ENCODE results near the gene MED25.

Gene MED25

DNA sequence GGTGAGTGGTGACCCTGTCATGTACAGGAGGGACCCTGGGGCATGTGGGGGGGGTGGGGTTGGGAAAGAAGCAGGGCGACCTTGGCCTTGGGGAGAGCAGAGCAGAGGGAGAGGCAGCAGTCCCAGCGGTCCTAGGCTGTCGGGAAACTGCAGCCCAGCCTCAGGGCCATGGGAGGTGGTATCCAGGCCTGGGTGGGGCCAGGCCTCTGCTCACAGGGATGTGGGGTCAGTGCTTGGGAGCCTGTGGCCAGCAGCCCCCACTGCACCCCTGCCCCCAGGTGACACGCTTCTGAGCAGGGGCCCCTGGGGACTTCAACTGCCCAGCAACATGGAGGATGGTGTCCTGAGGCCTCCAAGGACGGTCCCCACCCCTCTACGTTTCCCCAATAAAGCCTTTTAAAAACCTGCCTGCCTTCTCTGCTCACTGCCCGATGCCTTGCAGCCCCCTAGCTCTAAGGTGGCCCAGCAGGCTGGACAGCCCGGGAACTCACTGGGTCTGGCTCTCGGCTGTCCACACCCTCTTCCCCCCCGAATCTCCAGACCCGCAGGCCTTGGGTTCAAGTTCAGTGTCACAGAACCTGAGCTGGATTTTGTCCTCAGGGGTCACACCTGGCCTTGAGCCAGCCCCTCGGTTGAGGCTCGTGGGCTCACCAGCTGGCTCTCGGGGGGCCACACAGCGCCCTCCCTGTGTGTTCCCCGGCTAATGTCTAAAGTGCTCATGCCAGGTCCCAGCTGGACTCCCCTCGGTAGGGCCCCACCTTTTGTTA, 42.4 kb downstream of the MED25 start:
- no peak for DNase-seq

DNA sequence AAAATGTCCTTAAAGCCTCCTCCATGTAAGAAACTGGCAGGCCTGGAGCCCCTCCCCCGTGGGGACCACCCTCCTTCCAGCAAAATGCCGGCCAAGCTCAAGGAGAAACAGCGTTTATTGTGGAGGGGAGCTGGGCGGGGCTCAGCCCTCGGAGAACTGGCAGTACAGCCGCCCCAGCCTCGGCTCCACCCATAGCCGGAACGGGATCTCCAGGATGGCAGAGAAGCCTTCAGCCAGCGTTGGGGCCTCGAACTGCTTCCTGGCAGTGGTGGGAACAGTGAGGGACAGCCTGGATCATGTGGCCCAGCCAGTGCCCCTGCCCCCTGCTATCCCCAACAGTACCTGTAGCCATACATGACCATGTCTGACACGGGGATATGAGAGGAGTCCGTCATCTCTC, 43.0 kb downstream of the MED25 start:
- no peak for DNase-seq

DNA sequence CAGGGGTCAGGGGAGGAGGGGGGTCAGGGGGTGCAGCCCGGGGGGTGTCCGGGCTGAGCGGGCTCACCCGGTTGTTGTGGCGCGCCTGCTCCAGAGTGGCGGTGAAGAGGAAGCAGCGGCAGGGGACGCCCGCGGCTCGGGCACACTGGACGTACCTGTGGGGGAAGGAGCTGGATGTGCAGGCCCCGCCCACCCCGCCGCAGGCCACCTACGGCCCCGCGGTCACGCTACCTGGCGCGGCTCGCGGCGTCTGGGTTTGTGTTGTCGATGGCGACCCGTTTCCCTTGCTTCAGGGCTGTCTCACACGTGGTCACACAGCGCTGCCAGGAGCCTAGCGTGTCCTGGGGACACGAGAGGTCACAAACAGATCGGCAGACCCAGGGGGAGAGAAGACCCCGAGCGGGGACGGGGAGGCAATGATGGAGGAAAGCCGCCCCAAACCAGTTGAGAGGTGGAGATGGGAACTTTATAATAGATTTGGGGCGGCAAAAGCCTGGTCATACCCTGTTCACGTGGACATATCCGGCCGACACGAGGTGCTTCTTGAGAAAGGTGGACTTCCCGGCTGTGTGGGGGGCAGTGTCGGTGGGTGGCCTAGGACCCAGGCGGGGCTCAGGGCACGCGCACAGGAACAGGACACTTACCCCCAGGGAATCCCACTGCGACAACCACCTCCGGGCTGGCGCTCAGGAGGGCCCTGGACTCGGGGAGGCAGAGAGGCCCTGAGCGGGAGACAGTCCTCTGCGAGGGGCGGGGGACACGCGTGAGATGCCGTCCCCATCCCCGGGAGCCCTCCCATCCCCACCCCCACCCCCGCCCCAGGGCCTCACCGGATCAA, 43.7 kb downstream of the MED25 start:
- DNase-seq, result no peak

DNA sequence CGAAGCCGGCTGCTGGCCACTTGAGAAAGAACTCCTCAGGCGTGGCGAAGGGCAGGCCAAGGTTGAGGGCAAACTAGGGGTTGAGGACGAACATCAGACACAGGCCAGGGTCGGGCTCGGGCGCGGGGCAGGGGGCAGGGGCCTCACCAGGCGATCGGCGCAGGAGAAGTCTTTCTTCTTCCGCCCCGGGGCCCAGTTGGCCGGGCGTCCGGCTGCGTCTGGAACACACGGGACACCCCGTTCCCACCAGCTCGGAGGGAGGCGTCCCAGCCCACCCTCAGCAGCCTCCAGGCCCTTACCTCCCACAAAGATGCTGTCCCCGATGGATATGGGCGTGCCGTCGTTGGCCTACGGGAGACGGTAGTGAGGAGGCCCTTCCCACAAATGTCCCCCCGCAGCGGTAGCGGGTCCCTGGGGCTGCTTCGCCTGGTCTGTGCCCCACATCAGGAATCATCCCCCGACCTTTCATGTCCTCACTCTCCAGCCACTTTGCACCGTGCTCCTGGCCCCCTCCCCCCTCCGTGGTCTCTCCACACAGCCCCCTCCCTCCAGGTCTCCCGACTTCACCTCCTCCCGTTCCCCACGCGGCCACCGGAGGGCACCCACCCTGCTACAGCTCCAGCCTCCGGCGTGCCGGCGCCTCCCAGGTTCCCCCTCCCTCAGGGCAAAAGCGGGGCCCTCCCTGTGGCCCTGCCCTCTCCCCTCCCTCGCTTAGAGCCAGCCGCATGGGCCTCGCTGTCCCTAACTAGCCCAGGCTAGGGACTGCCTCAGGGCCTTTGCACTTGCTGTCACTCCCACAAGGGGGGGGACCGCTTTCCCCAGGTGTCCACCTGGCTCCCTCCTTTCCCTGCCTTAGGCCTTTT, 44.5 kb downstream of the MED25 start:
- peak; percentile 54 for DNase-seq

DNA sequence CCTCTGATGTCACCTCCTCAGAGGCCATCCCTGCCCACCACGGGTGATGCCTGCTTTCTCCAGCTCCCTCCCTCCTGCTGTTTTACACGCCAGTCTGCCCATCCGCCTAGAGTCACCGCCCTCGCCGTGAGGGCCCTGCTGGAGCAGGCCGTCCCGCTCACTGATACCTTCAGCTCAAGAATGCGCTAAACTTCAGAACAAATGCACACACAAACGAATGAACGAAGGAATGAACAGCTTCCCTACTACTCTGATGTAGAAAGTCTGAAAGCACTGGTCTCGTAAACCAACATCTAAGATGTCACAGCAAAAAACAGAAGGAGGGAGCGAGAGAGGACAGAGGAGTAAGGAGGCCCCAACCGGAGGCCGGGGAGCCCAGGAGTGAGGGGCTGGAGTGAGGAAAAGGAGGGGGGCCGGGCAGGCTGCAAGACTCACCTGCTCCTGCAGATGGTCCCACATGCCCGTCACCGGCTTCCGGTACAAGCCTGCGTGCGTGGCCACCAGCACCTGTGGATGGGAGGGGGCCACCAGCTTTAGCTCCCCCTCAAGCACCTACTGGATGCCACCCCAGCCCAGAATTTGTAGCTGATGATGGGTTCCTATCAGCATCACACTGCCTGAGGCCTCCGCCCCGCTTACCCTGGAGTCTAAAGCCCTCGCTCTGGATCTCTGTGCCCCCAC, 45.3 kb downstream of the MED25 start:
- no peak for DNase-seq

DNA sequence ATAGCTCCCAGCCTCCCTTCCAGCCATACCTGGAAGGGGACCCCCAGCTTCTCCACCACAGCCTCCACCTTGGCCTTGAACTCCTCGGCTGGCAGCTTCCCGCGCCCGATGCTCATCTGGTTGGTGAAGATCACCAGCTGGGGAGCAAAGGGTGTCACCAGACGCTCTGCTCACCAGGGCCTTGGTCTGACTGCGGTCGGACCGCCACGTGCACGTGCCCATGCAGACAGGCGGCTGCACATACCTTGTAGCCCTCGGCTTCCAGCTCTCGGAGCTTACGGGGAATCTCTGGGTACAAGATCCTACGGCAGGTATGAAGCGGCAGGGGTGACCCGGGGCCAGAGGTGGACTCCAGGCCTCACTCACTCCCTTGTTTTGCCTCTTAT, 45.8 kb downstream of the MED25 start:
- no peak for DNase-seq

DNA sequence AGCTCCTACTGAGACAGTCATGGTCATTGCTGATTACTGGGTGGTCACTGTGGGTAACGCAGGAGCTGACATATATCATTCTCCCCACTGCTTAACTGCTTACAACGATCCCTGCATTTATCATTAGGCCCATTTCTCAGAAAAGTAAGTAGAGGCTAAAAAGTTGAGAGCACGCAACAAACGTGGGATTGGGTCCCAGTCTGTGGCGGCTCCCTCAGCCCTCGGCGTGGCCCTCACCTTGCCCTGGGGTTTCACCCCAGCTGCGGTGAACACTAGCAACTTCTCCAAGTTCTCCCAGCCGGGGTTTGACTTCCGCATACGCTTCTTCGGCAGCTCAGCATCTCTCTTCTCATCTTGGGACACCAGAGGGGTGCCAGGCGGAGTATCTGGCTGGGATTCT, 46.8 kb downstream of the MED25 start:
- no peak for DNase-seq

DNA sequence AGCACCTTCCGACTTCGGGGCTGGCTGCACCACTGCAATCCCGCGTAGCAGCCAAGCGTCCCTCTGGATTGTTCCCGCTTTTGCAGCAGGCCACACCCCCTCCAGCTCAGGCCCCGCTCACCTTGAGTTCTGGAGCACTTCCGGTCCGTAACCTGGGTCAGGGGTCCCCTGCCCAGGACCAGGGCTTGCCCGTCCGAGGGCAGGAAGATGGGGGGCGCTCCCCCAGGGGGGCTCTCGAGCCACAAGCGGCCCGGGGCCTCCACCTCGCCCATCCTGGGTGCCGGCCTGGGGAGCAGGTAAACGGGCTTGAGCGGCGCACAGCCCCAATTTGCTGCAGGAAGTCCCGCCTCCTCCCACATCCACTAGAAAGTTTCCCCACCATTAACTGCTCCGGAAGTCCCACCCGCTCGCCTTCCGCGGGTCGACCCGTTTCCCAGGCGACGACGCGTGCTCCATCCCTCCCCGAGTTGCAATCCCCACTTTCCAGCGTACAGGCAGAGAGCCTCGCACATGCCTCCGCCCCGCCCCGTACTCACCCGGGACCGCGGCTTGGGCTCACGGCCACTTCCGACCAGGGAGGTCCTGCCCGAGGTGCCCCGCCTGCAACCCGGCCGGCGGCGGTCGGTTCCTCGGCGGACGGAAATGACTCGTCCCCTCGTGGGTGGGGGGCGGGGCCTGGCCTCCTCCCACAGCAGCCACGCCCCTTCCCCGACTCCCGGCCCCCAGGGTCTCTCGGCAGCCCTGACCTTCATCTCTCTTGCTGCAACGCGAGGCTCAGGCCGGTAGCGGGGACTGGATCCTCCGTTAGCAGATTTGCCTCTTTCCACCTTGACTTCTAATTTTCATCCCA, 49.1 kb downstream of the MED25 start, which contains the start of gene PNKP:
PNKP (minus strand) TSS at position 644 of the 850 bp plus-strand sequence; CDS start at position 272, 372 bp downstream.
- peak; percentile 95 for DNase-seq

DNA sequence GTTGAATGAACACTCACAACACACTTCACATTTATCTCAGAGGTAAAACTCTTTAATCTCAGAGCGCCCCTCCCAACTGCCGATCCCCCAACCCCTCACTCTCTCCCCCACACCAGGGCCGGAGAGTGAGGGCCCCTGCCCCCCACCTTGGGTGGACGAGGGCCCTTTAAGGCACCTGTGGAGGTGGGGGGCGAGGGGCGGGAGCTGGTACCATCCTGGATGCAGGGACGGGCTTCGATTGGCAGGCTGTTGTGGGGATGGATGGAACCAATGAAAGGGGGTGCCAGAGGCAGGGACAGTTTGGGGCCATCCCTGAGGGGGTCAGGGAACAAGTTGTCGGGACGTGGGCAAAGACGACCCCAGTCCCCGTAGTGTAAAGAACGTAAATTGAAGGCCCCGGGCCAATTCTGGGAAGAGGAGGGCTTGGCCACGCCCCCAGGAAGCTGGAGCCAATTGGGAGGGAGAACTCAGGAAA, 51.0 kb downstream of the MED25 start:
- no peak for DNase-seq

DNA sequence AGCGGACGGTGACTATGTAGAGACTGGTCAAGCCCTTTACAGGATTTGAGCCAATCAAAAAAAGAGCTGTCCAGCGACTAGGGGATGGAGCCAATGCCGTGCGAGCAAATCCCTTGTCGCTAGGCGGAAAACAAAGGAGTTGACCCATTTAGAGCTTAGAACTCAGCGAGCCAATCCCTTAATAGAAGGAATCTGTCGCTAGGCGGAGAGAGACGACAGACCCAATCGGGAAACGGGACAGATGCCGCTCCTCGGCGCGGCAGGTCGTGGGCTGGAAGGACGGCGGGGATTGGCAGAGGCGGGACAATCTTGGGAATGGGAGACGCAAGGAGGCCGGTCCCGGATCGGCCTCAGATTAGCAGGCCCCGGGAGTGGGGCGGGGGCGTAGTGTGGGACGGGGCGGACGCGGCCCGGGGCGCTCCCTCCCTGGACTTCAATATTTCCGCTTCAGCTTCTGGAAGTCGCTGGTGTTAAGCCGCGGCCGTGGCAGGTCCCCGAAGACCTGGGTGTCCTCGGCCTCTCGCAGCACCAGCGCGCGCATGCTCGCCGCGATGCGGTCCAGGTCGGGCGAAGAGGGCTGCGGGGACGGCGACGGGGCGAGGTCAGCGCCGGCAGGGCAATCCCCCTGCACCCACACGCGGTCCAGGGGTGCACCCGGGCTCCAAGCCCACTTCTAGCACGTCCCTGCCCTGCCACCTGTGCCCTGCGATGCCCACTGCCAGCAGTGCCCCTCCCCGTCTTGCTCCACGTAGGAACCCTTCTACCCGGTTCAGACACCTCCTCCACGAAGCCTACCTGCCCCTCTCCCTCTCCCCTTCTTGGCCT, 51.6 kb downstream of the MED25 start:
- peak; percentile 92 for DNase-seq

DNA sequence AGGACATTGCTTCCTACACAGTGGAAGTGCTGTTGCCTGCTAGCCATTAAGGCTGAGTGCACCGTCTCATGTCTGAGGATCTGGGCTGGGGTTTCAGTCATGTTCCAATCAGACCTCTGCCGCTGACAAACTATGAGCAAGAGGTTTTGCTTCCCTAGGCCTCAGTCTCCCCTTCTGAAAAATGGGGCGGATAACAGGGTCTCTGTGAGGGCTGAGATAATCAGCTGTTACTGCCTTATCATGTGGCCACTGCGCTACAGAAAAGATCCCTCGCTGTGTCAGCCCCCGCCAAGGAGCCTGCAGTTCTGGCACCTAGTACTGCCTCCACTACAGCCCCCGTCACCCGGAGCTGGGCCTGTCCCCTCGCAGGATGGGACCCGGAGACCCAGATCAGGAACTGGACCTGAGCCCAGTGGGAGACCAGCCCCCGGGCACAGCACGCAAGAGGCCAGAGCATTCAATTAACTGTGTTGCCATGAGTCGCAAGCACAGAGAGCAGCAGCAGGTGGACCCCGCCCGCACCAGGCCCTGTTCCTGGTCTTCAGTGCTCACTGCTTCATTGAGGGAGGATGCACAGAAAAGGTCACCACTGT, 52.3 kb downstream of the MED25 start:
- no peak for DNase-seq

DNA sequence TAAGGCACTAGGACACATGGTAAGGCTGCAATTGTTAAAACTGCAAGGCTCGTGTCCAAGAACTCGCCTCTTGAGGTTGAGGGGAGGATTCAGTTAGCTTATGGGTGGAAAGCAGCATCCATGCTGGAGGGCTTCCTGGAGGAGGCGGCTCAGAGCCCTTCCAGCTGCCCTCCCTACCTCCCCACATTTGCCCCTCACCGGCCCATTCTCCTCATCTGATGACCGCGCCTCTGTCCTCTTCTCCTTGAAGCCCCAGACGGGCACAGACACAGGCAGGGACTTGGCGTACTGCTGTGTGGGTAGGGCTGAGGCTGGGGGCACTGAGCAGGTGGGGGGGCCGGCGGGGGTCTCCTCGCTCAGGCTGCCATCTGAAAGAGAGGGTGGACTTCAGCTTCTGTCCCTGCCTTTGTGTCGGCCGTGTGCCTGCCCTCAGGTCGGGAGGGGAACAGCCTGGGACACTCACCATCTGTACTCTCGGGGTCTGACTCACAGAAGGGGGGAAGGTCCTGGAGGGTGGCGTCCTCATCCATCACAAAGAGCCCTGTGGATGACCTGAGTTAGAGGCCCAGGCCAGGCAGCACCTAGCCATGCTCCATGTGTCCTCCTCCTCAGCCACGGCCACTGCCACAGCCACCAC, 53.4 kb downstream of the MED25 start:
- DNase-seq, result no peak

DNA sequence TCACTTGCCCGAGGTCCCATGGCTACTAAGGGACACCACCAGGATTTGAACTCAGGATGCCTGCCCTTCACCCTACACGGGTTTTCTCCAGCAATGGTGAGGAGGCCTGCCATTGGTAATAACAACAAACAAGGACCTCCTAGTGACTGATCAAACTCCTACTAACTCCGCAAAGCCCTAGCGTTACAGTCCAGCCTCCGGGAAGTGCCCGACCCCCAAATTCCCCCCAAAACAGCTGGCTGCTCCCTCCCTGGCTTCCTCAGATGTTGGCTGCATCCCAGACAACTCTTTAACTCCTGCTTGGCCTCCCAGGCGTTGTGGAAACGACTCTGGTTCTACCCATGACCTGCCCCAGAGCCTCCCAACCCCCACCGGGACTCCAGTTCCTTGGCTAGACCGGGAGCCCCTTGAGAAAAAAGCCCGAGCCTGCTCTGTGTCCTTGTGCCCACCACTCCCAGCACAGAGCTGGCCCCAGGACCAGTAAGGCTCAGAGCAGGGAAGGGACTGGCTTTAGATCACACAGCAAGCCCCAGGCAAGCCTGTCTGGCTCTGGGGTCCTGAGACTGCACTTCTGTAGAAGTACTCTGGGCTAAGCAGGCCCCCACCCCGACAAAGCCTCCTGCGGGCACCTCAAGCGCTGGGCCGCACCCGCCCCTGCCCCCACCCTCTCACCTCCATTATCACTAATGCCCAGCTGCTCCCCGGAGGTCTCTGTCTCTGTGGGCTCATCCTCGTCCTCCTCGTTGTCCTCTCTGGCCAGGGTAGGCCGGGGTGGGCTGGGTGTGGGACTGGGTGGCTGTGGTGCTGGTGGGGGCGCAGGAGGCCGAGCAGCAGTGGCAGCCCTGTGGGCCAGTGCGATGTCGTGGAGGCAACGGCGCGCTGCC, 54.4 kb downstream of the MED25 start:
- DNase-seq, result no peak

DNA sequence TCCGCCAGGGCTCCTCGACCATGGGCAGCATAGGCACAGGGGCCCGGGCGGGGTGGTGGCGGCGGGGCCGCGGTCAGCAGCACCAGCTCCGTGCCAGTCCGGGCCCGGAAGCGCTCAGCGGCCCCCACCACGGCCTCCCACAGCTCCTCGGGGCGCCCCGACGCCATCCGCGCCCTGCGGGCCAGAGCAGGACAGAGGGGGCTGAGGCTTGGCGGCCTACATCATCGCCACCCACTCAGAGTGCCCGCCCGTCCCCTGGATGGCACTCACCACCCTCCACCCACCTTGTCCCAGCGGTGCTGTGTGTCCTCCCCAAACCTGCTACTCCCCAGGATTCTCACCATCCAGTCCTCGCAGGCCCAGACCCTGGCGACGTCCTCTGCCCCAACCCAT, 55.0 kb downstream of the MED25 start:
- DNase-seq, result no peak

DNA sequence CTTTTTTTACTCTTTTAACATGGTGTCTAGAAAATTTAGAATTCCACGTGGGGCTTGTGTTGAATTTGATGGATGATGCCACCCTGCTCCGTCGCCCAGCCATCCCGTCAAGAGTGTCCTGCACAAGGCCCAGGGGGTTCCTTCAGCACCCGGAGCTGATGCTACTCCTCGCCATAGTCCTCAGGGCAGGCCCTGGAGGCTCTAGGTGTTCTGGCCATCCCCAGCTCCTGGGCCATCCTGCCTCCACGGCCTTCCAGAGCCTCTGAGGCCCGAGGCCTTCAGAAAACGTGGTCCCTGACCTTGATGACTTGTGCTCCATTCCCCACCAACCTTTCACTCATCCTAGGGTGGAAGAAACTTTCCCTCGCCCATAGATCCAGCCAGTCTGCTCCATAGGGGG, 55.7 kb downstream of the MED25 start:
- no peak for DNase-seq

DNA sequence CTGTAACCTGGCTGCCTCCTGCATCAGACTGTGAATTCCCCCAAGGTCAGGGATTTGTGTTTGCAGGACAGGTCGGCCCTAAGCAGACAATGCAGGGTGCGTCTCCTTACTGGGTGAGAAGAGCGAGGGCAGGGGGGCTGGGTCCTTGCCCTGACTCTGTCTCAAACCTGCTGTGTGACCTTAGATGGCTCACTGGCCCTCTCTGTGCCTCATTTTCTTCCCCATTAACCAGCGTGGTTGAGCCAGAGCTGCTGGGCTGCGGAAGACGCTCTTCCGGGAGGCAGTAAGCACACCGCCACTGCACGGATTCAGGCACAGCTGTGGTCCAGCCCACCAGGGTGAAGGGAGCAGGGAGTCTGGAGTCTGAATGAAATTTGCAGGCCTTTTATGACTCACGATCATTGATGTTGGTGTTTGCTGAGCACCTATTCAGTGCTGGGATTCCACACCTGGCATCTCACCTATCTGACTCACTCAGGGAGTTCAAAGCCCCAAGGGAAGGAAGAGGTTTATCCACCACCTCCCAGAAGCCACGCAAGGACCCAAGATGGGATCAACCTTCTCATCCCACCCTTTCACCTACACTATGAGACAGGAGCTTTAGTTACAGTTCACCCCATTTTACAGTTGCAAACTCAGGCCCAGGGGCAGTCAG, 56.5 kb downstream of the MED25 start:
- DNase-seq, result no peak

DNA sequence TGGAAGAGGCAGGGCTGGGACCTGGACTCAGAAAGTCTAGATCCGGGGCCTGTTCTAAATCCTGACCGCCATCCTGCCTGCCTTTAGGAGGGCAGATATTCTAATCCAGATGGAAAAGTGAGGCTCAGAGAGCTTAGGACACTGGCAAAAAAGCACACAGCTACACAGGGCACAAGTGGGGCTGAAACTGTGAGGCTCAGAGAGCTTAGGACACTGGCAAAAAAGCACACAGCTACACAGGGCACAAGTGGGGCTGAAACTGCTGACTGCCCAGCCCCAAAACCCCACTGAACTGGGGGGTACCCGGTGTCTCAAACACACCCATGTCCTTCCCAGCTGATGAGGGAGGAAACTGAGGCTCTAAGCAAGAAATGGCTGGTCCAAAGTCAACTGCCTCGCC, 57.1 kb downstream of the MED25 start:
- no peak for DNase-seq

DNA sequence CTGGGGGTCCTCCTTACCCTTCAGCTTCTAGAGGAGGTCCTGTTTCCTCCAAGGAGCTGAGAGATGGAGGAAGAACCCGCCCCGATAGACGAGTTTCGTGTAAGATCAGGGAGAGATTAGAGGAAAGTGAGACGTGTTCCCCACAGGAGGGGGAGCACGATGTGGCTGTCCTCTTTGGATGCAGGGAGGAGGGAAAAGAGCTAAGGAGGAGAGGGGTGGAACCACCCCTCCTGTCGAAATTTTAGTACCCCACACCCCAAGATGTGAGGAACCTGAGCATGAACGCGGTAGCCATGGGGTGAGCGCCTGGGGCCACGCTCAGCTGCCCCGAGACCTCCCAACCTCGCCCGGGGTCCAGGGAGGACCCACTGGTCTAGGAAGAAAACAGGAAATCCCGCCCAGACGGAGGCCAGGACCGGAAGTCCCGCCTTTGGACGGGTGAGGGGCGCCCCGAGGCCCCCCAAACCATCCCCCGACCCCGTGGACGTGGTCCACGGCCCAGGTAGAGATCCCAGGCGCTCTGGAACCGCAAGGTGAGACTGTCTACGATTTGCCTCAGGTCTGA, 57.9 kb downstream of the MED25 start:
- peak; percentile 65 for DNase-seq

Data from activated CD4-positive, alpha-beta T cell treated with anti-CD3 and anti-CD28 coated beads for 48 hours (primary cell).